Stimulated activated CD8-positive, alpha-beta memory T cell treated with anti-CD3 and anti-CD28 coated beads, Interleukin-2, amount 100 ng/mL, for 1 hour (primary cell): ENCODE results near the gene COL6A3.
"Not testable (repeated sequence)": the region's sequence is repeated elsewhere in the genome, so short reads cannot be mapped to it uniquely, and the experiment has no call there.

ENCODE experiments used
- DNase-seq, 2 donors: peaks; one replicate each; pipeline ENCODE4 v3.0.0-alpha.2; 2020; ENCODE audit warnings: low read depth in 2 of 2

The COL6A3 gene

DNA sequence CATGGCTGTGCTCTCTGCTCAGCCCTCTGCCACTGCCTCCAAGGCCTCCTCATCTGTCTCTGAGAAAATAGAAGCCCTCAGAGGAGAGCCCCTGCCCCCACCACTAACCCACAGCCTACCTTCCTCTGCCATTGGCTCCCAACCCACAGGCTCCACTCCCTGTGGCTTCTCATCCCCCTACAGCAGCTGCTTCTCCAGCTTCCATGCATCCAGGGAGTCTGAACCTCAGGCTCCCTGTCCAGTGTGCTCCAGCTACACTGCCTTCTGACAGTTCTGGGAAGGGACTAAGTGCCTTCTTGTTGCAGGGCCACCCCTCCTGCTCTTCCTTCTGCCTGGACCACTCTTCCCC lies 29.3 kb downstream of the COL6A3 start:
- DNase-seq, result no peak

DNA sequence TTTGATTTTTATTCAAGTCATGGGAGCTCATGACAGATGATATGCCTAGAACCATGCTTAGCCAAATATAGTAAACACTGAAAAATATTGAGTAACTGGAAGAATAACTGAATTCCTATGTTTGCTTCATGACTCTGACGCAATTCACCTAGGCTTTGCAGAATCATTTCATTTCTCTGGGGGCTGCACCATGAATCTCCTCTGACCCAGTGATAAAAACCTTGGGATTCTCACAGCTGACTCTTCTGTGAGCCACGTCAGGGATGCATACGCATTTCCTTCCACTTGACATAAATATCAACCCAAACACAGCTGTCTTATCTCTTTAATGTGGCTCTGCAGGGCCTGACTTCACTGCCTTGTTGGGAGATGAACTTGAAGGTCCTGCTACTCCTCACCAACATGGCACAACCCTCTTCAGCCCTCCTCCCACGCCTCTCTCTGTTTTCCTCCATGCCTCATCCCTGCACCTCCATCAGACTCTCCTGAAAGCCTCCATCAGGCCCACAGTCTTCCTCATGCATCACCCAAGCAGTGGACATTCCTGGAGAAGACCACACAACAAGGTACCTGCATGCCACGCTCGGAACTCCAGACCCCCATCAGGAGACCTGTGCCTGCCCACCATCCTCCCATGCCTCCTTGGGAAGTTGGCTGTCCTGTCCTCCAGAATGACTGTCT lies 29.8 kb downstream of the COL6A3 start:
- no peak for DNase-seq

DNA sequence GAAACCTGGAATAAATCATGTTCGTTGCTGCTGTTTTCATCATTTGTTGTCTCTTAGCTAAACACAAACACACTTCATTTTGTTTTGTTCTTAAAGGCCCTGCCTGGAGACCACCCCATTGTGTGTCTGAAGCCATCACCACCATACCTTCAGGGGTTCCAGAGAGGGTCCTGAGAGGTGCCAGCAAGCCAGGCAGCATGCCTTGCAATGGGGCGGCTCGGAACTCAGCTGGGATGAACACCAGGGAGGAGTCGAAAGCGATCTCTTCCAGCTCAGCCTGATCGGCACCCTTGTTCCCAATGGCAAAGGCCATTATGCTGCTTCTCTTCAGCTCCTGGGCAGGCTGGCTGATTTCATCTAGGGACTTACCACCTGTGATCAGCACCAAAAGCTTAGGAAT lies 33.2 kb downstream of the COL6A3 start:
- DNase-seq, result no peak

DNA sequence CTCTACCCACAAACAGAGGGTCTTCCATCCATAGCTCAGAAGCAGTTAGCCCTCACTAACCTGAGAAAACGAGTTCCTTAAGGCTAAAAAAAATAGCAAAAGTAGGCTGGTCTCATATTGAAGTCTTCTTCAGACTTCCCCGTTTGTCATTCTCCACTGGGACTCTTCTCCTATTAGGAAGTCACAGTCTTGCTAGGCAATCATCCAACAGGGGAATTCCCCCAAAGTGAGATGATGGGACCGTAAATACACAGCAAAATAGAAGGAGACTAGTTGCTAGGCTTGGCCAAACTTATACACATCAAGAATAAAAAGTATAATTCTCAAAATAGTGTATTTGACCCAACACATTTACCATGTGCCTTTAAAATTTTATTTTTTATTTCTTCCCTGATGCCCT lies 34.3 kb downstream of the COL6A3 start:
- DNase-seq, result no peak

DNA sequence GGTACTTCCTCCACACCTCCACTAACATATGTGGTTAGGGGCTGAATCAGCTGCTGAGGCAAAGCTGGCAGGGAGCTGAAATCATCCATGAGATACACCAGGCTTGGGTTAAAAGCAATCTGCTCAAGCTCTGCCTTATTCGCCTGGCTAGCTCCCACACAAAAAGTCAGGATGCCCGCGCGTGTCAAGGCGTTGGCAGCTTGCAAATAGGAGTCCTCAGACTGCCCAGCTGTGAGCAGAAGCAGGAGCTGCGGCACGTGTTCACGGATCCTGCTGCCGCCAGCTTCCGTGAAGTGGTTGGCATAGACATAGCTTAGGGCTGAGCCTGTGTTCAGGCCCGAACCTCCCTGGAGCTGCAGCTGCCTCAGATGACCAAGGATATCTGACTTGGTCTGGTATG lies 35.3 kb downstream of the COL6A3 start:
- no peak for DNase-seq

DNA sequence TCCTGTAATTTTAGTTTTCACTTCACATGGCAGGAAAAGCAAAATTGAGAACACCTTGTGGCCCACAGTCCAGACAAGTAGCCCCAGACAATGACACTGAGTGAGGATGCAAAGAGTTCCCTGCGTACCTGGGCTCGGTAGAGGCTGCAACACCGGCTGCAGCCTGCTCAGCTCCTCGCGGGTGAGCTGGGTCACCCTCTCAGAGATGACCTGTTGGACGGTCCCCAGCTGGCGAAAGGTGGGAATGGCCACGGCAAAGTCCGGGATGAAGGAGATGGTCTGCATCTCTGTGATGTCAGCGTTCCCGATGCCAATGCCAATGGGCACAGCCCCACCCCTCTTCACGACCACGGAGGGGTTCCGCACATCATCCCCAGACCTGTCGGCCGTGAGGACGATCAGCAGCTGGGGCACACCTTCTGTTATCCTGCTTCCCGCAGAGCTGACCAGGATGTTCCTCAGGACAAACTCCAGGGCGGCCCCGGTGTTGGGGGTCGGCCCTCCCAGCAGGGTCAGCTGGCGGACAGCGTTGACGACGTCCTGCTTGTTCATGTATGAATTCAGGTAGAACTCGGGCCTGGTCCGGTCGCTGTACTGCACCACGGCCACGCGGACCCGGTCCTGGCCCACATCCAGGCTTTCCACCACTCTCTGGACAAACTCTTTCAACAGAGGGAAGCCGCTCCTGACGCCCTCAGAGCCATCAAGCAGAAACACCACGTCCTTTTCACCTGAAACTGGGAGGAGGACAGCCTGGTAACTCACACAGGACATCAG lies 39.5 kb downstream of the COL6A3 start:
- DNase-seq, result no peak

DNA sequence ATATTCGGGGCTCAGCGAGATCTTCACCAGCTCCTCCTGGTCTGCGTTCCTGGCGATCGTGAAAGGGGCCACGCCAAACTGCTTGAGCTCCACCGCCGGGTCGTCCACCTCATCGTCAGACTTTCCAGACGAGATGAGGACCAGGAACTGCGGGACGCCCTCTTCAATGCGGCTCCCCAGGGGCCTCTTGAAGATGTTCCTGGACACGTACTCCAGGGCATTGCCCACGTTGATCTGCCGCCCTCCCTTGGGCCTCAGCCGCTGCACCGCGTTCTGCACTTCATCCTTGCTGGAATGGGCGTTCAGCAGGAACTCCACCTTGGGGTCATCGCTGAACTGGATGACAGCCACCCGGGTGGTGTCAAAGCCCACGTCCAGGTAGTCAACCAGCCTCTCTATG lies 42.1 kb downstream of the COL6A3 start:
- DNase-seq, result no peak

DNA sequence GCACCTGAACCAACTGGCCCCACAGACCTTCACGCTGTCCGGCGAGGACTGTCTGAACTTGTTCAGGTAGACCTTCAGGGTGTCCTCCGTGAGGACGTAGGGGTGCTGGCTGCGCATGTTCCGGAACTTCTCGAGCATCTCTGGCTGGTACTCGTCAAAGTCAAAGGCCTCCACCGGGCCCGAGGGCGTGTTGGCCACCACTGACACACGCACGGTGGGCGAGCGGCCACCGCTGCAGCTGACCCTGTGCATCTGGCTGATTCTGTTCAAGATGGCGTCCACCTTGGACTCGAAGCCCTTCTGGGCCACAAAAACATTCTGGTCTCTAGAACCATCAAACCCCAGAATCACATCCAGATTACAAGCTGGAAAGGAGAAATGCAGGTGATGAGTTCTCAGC lies 48.3 kb downstream of the COL6A3 start:
- DNase-seq, result no peak

DNA sequence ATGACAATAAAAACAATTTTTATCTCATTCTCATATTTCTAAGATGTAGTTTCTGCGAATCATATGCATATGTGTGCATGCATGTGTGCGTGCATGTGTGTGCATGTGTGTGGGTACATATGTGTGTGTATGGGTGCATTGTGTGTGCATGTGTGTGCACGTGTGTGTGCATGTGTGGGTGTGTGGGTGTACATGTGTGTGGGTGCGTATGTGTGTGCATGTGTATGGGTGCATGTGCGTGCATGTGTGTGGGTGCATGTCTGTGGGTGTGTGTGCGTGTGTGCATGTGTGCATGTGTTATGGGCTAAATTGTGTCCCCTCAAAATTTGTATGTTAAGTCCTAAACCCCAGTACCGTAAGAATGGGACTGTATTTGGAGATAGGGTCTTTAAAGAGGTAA lies 49.3 kb downstream of the COL6A3 start:
- no peak for DNase-seq

DNA sequence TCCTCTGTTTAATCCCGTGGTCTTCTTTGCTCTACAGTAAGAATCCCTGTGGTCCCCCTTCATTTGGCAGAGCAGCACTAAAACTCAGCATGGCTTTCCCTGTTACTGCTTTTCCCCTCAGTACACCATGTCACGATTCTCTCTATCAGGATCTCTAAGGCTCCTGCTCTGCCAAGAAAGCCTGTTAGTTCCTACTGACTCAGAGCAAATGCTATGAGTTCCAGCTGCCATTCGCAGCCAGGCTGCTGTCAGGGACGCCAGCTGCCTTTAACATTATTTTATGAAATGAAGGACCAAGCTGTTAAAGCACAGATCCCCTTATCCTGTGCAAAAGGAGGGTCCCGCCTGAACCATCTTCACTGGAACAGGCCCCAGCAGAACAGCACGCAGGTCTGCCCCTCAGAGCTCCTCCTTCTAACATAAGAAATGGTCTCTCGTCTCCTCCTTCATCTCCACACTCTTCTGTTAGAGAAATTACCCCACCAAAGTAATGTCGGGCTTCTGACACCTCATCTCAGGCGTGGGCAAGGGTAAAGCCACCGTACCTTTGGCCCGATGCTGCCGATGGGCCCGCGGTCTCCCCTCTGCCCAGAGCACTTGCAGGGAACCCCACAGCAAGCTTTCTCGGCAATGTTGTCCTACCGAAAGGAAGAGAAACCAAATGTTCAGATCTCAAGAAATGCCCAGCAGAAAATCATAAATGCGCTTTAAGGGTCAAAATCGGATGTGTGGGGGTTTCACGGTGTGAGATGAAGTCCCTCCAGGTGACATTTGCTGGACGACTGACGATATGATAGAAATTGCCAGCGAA lies 52.6 kb downstream of the COL6A3 start:
- DNase-seq, result no peak

DNA sequence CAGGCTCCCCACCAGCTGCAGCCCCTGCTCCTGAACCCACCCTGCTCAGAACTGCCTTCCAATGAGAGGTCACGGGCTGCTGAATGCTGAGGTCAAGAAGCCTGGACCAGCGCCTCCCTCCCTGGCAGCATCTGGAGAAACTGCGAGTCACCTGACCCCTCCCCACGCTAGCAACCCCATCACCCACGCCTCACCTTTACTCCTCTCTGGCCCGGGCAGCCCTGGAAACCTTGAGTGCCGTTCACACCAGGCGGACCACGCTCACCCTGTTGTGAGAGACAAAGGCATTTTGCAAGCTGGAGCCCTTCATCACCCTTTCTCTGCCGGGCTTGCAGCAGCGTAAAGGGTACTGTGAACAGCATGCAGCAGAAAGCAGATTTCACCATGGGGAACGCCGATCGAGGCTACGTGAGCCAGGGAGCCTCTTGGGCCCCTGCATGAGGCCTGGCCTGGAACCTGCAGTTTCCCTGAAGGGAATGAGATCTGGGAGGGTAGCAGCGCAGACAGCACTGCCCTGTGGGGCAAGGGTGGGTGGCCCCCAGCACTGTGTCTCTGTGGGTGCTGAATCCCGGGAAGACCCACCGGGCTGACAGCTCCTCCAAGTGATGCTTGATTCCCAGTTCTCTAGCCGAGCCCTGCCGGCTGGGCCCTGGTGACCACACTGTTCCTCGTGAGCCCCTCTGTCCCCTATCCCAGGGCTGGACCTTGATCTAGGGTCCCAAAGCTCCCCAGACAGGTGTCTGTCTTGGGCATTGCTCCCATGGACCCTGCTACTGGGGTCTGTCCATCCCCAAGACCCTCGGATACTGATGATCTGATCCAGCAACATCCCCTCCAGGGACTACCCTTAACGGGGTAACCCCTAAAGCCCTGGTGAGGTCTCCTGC lies 53.8 kb downstream of the COL6A3 start:
- no peak for DNase-seq

DNA sequence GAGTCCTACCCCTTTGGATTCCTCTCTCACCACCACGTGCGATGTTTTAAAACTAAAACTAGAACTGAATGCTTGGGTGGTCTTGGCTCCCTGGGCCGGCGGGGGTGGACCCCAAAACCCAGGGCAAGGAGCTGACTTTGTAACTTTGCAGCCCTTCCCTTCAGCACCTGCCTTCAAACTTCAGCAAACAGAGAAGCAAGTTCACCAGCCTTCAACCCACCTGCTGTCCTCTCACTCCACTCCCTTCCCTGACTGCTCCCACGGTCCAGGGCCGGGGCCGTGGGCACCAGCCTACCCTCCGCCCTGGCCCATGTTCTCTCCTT lies 54.5 kb downstream of the COL6A3 start:
- DNase-seq, result no peak

DNA sequence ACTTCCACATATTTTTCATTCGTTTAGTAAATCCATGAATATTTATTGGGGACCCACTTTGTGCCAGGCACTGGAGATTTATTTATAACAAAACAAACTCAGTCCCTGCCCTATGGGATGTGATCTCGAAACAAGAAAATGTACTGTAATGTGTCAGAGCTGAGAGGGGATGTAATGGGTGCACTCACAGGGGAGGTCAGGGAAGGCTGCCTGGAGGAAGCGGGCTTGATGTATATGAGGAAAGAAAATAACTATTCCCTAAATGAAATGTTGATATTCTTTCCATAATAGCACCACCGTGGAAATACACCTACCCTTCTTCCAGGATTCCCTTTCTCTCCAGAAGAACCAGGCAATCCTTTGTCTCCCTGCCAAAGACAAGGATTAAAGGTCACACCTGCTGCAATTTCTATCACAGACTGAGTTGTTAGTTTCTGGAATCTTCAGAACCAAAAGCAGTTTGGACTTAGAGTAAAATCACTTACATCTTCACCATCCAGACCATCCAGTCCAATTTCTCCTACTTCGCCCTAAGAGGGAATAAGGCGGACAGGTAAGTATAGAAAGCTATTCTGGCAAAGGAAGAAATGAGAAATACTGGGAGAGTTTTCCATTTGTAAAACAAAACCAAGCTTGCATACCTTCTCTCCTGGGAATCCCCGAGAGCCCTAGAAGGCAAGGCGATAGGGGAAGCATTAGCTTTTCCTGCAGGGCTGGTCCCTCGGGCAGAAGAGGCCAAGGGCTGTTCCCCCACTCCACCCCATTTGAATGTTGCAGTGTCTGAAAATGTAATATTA lies 55.0 kb downstream of the COL6A3 start:
- DNase-seq, result no peak

DNA sequence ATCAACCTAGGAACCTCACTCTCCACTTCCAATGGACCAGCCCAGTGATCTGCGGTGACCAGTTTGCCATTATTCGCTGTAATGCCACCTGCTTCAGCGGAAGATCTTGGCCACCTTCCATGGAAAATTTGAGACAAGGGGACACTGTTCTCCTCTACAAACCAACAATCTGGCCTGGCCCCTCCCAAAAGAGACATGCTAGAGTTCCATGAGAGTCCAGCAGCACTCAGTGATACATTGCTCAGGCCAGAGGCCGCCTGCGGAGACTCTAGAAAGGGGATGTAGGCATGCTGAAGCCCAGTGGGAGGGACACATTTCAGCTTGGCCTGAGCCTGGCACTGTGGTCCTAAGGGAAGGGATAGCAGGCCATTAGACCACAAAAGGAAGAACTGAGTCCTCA lies 58.3 kb downstream of the COL6A3 start:
- no peak for DNase-seq

DNA sequence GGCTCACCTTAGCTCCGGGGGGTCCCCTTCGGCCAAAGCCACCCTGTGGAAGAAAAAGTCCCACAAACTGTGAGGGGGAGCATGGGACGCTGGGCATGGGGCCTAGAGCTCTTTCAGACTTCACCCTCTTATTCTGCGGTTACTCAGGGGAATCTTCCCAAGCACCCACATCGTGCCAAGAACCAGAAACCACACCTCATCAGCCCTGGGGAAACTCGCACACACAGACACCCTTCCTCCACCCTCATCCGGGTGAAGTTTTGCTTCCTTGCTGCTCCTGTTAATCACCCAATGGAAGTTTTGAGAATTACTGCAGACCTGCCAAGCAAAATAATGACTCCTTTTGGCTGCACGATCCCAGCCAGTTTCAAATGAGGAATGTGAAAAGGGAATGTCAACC lies 59.1 kb downstream of the COL6A3 start:
- no peak for DNase-seq

DNA sequence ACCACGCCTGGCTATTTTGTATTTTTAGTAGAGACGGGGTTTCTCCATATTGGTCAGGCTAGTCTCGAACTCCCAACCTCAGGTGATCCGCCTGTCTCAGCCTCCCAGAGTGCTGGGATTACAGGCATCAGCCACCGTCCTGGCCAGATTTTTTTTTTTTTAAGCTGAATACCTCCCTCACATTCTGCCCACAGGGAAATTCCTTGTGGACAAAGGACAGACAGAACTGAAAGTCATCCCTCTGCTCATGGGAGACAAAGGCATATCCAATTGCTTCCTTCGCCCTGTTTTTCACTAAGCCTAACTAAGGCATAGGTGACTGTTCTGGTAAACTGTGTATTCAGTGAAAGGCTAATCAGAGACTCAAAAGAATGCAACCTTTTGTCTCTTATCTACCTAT lies 59.8 kb downstream of the COL6A3 start:
- DNase-seq, result not testable (repeated sequence)

DNA sequence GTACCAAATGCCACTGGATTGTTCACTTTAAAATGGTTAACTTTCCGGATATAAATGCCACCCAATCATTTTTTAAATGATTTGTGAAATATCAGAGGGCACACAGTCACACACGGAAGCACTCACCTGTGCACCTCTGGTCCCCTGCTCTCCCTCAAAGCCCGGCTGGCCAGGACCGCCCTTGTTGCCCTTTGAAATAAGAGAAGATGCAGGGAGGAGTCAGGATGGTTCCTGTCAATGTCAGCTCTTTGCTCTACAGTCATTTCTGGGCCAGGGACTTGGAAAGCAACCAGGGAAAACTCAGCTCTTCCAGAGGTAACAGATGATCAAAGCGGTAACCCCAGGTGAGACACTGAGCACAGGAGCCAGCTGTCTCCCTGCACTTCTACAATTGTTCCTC lies 60.7 kb downstream of the COL6A3 start:
- DNase-seq, result no peak

DNA sequence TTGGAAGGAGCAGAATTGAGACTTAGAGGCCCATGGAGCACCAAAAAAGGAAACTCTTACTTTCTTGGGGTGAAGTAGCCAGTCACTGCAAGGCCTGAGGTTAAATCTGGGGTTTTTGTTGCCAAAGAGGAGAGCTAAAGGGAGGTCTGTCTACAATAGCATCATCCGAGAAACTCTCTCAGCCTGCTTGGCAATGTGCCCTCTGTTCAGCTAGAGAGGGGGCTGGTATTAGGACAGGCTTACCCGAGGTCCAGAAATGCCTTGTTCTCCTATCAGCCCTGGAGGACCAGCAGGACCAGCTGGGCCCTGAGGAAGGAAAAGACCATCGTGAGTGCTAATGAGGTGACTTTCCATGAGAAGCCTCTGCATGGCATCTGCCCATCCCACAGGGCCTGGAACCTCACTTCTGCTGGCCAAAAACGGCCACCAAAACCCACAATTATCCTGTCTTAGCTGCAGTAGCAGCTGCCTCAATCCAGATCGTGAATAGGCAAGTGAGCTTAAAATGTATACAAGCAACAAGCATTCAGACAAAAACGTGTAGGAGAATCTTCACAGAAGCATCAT lies 61.6 kb downstream of the COL6A3 start:
- DNase-seq, result no peak

DNA sequence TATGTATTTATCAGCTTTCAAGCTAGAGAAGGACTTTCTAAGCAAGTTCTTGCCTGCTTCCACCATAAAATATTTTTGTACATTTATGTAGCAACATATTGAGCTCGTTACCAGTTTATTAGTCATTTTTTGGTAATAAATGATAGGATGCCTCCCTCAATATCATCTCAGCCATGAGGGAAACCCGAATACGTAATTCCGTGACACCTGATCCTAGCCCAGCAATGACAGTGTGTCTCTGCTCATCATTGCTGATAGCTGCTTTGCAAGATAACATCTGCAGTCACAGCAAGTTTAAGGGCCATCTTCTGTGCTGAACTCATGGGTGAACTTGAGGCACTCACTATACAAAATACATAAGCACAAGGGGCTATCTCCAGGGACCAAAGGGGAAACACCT lies 62.2 kb downstream of the COL6A3 start:
- DNase-seq, result no peak

DNA sequence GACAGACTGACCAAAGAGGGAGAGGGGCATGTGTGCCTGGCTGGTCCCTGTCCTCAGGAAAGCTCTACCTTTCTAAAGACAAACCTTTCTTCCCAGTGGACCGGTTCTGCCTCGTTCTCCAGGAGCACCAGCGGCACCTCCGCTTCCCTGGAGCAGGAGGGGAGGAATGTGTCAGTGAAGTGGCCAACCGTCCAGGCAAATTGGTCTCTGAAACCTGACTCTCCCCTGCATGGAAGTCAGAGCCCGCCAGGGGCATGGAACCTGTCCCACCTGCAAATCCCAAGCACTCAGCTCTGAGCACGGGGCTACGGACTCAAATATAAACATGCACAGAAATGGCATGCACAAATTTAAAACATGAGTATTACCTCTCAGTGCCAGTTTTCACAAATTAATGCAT lies 62.9 kb downstream of the COL6A3 start:
- no peak for DNase-seq

DNA sequence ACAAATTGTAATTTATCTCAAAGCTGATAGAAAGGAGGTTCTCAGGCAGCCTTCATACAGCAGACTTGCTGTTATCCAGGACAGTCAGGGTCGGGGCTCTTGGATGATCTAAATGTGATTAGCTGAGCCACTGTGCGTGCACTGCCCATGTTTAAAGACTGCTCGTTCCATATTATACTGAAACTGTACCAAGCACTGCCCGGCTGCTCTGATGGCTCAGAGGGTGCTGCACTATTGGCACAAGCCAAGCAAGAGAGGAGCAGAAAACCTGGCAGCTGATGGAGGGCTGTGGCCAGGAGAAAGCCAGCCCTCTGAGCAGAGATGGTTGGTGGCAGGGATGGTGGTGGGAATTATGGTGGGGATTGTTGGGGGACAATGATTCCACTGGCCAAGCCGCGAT lies 63.4 kb downstream of the COL6A3 start:
- no peak for DNase-seq
